OCI-LY7 (cell line): ENCODE data around the gene CFTR. TPM values are rescaled to one million over a fixed set of nuclear protein-coding genes. Genes with fewer than 3 reads are reported as not detected.

Experiments used
- BruUV-seq: library from RNA; stranded (reverse); fragments of 400-500 nt; replicated peaks from 2 replicates; lab custom pipeline; 2021; lab: Mats Ljungman, UMichigan
- CTCF ChIA-PET: fragments of 300-600 bp; sonication (Branson Sonifier 250); formaldehyde crosslinking; loops from one replicate; lab custom pipeline; 2022; ENCODE audit warnings: antibody characterized with exemption; ENCODE audit not compliant: unreplicated experiment; lab: Charles Lee
- POLR2A ChIA-PET: fragments of 300-600 bp; sonication (Branson Sonifier 250); formaldehyde crosslinking; loops from one replicate; lab custom pipeline; 2022; ENCODE audit warnings: antibody characterized with exemption; lab: Charles Lee
- DNase-seq: peaks from one replicate; pipeline ENCODE4 v3.0.0-alpha.2; 2015; ENCODE audit warnings: low spot score
- H2AFZ ChIP-seq: fragments of 200-600 bp; sonication (generic), shearing (Covaris generic); 2 replicates; pipeline ENCODE4 v1.6.1; 2014; ENCODE audit warnings: mild to moderate bottlenecking, antibody characterized with exemption, low read length, moderate library complexity
- H3K27ac ChIP-seq: fragments of 200-600 bp; sonication (generic); 2 replicates; pipeline ENCODE4 v1.5.1; 2014; ENCODE audit warnings: mixed run types, low read depth, mild to moderate bottlenecking, moderate library complexity, low read length, inconsistent platforms; ENCODE audit not compliant: poor library complexity, severe bottlenecking
- H3K36me3 ChIP-seq: fragments of 200-600 bp; sonication (generic); 2 replicates; pipeline ENCODE4 v1.6.1; 2014; ENCODE audit warnings: mild to moderate bottlenecking, antibody characterized with exemption, low read length, moderate library complexity, mixed read lengths; ENCODE audit not compliant: insufficient read depth
- H3K4me1 ChIP-seq: fragments of 200-600 bp; sonication (generic); 2 replicates; pipeline ENCODE4 v1.5.1; 2014; ENCODE audit warnings: mild to moderate bottlenecking, low read length; ENCODE audit not compliant: insufficient read depth, poor library complexity, severe bottlenecking
- H3K4me2 ChIP-seq: fragments of 200-600 bp; sonication (generic); 2 replicates; pipeline ENCODE4 v1.6.1; 2014; ENCODE audit warnings: mild to moderate bottlenecking, low read length
- H3K4me3 ChIP-seq: fragments of 200-600 bp; sonication (generic); 2 replicates; pipeline ENCODE4 v1.5.1; 2014; ENCODE audit warnings: mild to moderate bottlenecking, low read depth, low read length; ENCODE audit not compliant: poor library complexity, severe bottlenecking
- H3K79me2 ChIP-seq: fragments of 200-600 bp; sonication (generic); 2 replicates; pipeline ENCODE4 v1.6.1; 2016; ENCODE audit warnings: low read depth, mild to moderate bottlenecking, low read length, moderate library complexity, mixed read lengths; ENCODE audit not compliant: insufficient read depth
- H3K9me2 ChIP-seq: fragments of 200-600 bp; sonication (generic); 2 replicates; pipeline ENCODE4 v1.6.1; 2016; ENCODE audit warnings: mild to moderate bottlenecking, low read length, mixed read lengths; ENCODE audit not compliant: insufficient read depth
- H3K9me3 ChIP-seq: fragments of 200-600 bp; sonication (generic); 2 replicates; pipeline ENCODE4 v1.6.1; 2014; ENCODE audit warnings: mild to moderate bottlenecking, mixed run types, low read length, mixed read lengths
- H4K20me1 ChIP-seq: fragments of 200-600 bp; sonication (generic); 2 replicates; pipeline ENCODE4 v1.6.1; 2014; ENCODE audit warnings: mild to moderate bottlenecking, antibody characterized with exemption, low read length, moderate library complexity, mixed read lengths; ENCODE audit not compliant: insufficient read depth
- EZH2phosphoT487 ChIP-seq: fragments of 200-600 bp; sonication (generic); IDR thresholded peaks from 2 replicates; pipeline ENCODE4 v1.6.1; 2018; ENCODE audit warnings: low read depth, borderline replicate concordance, mild to moderate bottlenecking, mixed run types, antibody characterized with exemption, low read length, moderate library complexity, mixed read lengths
- intact Hi-C: fragments of 100-400 bp; cut with micrococcal nuclease; formaldehyde crosslinking; loops from one replicate; pipeline ENCODE4 v1.10.0; 2022; ENCODE audit not compliant: unreplicated experiment
- total RNA-seq, 2 experiments: library from RNA; depleted of rRNA in 1 of 2; stranded (reverse); fragments of >200 nt in 1 of 2; shearing (Covaris generic) in 1 of 2; gene quantifications; 2 replicates each; pipeline ENCODE4 v1.2.3, GENCODE V29; 2014 to 2022
- TF ChIP-seq, protein P1 (sequence below): fragments of 200-600 bp; sonication (generic); conservative IDR thresholded peaks from 2 replicates; pipeline ENCODE4 v1.5.1; 2014; ENCODE audit warnings: mild to moderate bottlenecking, antibody characterized with exemption, low read length, moderate library complexity, mixed read lengths

The CFTR gene
- total RNA-seq, 2 experiments from 2014 or later, result not detected

GRCh38 chr7:117690147-117690546 is 210.3 kb downstream of the CFTR start:
- H3K9me2 ChIP-seq, result no peaks in the 10 kb centered on the region
- no peaks in the 10 kb centered on the region for H3K9me3 ChIP-seq
- H3K36me3 ChIP-seq, result no peaks in the 10 kb centered on the region
- intact Hi-C loops, result no loop called here
- H3K4me2 ChIP-seq, result no peak overlapping the region
- no peak overlapping the region for H3K4me3 ChIP-seq
- ChIA-PET POLR2A (no interaction called here), CTCF (no interaction called here)
- H4K20me1 ChIP-seq, result no peaks in the 10 kb centered on the region
- no peaks in the 10 kb centered on the region for H3K79me2 ChIP-seq
- TF ChIP-seq, protein P1, sequence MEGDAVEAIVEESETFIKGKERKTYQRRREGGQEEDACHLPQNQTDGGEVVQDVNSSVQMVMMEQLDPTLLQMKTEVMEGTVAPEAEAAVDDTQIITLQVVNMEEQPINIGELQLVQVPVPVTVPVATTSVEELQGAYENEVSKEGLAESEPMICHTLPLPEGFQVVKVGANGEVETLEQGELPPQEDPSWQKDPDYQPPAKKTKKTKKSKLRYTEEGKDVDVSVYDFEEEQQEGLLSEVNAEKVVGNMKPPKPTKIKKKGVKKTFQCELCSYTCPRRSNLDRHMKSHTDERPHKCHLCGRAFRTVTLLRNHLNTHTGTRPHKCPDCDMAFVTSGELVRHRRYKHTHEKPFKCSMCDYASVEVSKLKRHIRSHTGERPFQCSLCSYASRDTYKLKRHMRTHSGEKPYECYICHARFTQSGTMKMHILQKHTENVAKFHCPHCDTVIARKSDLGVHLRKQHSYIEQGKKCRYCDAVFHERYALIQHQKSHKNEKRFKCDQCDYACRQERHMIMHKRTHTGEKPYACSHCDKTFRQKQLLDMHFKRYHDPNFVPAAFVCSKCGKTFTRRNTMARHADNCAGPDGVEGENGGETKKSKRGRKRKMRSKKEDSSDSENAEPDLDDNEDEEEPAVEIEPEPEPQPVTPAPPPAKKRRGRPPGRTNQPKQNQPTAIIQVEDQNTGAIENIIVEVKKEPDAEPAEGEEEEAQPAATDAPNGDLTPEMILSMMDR, result no peak
- TF ChIP-seq EZH2phosphoT487, result no peak
- no peak overlapping the region for H3K27ac ChIP-seq
- BruUV-seq, result no TSS peak
- no peak overlapping the region for H2AFZ ChIP-seq
- DNase-seq, result no peak
- no peaks in the 10 kb centered on the region for H3K4me1 ChIP-seq

GRCh38 chr7:117692338-117692737 is 212.5 kb downstream of the CFTR start:
- H3K36me3 ChIP-seq, result no peaks in the 10 kb centered on the region
- H3K9me3 ChIP-seq, result no peaks in the 10 kb centered on the region
- no peak overlapping the region for H3K27ac ChIP-seq
- no peaks in the 10 kb centered on the region for H3K4me1 ChIP-seq
- ChIA-PET CTCF (no interaction called here), POLR2A (interaction anchor here (0.7 kb wide), 1 partner anchor 16 kb away, joined by 6 read pairs; no protein-coding TSS in a partner anchor)
- H3K79me2 ChIP-seq, result no peaks in the 10 kb centered on the region
- no peak overlapping the region for H3K4me3 ChIP-seq
- no peak for DNase-seq
- no peak overlapping the region for H3K4me2 ChIP-seq
- no peak overlapping the region for H2AFZ ChIP-seq
- intact Hi-C loops, result no loop called here
- TF ChIP-seq, protein P1, result no peak
- no peak for TF ChIP-seq EZH2phosphoT487
- H4K20me1 ChIP-seq, result no peaks in the 10 kb centered on the region
- no peaks in the 10 kb centered on the region for H3K9me2 ChIP-seq
- no TSS peak for BruUV-seq

GRCh38 chr7:117698018-117698417 is 218.2 kb downstream of the CFTR start:
- CTCF ChIA-PET, result no interaction called here
- Histone ChIP-seq H3K4me2 (no peak overlapping the region), H3K9me2 (no peaks in the 10 kb centered on the region), H3K36me3 (no peaks in the 10 kb centered on the region), H3K79me2 (no peaks in the 10 kb centered on the region), H2AFZ (no peak overlapping the region), H3K27ac (no peak overlapping the region), H3K4me1 (no peaks in the 10 kb centered on the region), H3K4me3 (no peak overlapping the region), H4K20me1 (no peaks in the 10 kb centered on the region), H3K9me3 (no peaks in the 10 kb centered on the region)
- TF ChIP-seq, protein P1, result no peak
- no peak for TF ChIP-seq EZH2phosphoT487
- intact Hi-C loops, result no loop called here
- DNase-seq, result no peak
- POLR2A ChIA-PET, result interaction anchor here (0.7 kb wide), 1 partner anchor 534 kb away, joined by 4 read pairs; no protein-coding TSS in a partner anchor
- BruUV-seq, result no TSS peak
